ENCODE data around the gene LHFPL6.

The LHFPL6 gene

DNA sequence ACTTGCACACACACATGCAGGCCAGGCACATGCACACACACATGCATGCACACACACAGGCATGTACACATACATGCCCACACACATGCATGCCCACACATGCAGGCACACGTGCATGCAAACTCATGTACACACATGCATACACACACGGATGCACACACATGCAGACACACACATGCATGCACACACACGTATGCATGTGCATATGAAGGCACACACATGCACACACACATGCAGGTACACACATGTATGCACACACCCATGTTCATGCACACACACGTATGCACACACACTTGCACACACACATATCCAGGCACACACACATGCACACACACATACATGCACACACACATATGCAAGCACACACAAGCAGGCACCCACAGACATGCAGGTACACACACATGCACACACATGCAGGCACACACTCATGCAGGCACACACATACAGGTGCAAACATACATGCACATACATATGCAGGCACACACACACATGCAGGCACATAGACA is 278.1 kb downstream of the LHFPL6 start:
- TF ChIP-seq TEAD4 (IDR thresholded peaks at IDR 0.05) (no peak), EGR1 (IDR thresholded peaks at IDR 0.05) (no peak), TCF12 (IDR thresholded peaks at IDR 0.05; ENCODE audit: low read depth) (no peak), CEBPB (IDR thresholded peaks at IDR 0.05) (no peak), FOXM1 (IDR thresholded peaks at IDR 0.05; ENCODE audit: borderline replicate concordance, low read depth) (no peak)

DNA sequence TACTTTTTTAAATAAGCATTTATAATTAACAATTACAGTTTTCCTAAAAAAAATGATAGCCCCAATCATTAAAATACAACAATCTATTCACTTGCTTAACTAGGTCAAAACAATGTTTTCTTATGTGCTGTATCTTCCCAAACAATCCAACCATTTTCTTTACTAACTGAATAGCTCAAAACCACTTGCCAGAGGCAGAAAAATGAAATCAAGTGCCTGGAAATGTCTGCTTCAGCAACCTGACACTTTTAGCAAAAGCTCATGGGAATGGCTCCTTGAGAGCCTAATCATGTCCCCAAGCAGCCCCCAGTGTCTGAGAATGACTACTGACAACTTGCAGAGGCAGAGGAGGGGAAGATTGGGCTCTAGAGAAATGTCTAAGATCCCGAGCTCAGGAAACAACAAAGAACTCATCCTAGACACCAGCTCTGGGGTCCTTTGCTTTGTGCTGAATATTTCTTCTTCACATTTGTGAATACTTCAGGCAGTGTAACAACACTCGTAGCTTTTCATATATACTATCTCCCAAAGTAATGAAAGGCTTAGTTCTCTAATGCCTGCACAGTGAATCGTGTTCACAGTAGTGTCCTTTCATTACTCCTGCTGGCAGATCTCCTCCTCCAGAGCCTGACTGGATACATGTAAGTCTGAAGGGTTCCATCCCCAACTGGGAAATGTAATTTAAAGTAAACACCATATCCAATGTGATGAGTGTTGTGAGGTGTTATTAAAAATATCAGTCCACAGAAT is 280.0 kb downstream of the LHFPL6 start:
- no peak for TF ChIP-seq EGR1 (IDR thresholded peaks at IDR 0.05)
- no peak for TF ChIP-seq YY1 (IDR thresholded peaks at IDR 0.05; ENCODE audit: low read depth)
- TF ChIP-seq, protein P1, sequence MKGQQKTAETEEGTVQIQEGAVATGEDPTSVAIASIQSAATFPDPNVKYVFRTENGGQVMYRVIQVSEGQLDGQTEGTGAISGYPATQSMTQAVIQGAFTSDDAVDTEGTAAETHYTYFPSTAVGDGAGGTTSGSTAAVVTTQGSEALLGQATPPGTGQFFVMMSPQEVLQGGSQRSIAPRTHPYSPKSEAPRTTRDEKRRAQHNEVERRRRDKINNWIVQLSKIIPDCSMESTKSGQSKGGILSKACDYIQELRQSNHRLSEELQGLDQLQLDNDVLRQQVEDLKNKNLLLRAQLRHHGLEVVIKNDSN (IDR thresholded peaks at IDR 0.05): no peak
- TF ChIP-seq, protein P2, sequence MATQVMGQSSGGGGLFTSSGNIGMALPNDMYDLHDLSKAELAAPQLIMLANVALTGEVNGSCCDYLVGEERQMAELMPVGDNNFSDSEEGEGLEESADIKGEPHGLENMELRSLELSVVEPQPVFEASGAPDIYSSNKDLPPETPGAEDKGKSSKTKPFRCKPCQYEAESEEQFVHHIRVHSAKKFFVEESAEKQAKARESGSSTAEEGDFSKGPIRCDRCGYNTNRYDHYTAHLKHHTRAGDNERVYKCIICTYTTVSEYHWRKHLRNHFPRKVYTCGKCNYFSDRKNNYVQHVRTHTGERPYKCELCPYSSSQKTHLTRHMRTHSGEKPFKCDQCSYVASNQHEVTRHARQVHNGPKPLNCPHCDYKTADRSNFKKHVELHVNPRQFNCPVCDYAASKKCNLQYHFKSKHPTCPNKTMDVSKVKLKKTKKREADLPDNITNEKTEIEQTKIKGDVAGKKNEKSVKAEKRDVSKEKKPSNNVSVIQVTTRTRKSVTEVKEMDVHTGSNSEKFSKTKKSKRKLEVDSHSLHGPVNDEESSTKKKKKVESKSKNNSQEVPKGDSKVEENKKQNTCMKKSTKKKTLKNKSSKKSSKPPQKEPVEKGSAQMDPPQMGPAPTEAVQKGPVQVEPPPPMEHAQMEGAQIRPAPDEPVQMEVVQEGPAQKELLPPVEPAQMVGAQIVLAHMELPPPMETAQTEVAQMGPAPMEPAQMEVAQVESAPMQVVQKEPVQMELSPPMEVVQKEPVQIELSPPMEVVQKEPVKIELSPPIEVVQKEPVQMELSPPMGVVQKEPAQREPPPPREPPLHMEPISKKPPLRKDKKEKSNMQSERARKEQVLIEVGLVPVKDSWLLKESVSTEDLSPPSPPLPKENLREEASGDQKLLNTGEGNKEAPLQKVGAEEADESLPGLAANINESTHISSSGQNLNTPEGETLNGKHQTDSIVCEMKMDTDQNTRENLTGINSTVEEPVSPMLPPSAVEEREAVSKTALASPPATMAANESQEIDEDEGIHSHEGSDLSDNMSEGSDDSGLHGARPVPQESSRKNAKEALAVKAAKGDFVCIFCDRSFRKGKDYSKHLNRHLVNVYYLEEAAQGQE (IDR thresholded peaks at IDR 0.05; ENCODE audit: low read depth): no peak
- TF ChIP-seq RAD21 (IDR thresholded peaks at IDR 0.05; ENCODE audit: low read depth): no peak
- no peak for TF ChIP-seq TAF1 (IDR thresholded peaks at IDR 0.05; ENCODE audit: low read depth)
- TF ChIP-seq TEAD4 (IDR thresholded peaks at IDR 0.05): no peak
- no peak for TF ChIP-seq CEBPB (IDR thresholded peaks at IDR 0.05)
- no peak for TF ChIP-seq TCF12 (IDR thresholded peaks at IDR 0.05; ENCODE audit: low read depth)

DNA sequence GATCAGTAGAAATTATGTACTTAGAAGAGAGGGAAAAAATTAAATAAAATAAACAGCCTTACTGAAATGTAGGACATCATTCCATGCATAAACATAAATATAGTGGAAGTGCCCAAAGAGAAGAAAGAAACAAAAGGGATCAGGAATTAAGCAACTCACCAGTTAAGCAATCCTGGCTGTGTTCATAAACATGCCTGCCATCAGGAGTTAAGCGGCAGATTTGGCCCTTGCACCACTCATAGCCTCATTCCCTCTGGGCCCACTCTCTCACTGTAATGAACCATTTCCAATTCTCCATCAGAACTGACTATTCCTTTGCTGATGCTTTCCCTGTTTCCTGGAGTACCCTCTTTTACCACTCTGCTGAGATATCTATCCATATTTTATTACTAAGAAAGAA is 281.4 kb downstream of the LHFPL6 start:
- no peak for TF ChIP-seq CEBPB (IDR thresholded peaks at IDR 0.05)
- no peak for TF ChIP-seq NFIC (IDR thresholded peaks at IDR 0.05)
- TF ChIP-seq, protein P3, sequence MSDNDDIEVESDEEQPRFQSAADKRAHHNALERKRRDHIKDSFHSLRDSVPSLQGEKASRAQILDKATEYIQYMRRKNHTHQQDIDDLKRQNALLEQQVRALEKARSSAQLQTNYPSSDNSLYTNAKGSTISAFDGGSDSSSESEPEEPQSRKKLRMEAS (IDR thresholded peaks at IDR 0.05): no peak
- no peak for TF ChIP-seq EGR1 (IDR thresholded peaks at IDR 0.05)
- TF ChIP-seq TCF12 (IDR thresholded peaks at IDR 0.05; ENCODE audit: low read depth): no peak
- TF ChIP-seq, protein P1 (IDR thresholded peaks at IDR 0.05): no peak
- no peak for TF ChIP-seq ZBTB7A (IDR thresholded peaks at IDR 0.05; ENCODE audit: low read depth)
- no peak for TF ChIP-seq YY1 (IDR thresholded peaks at IDR 0.05; ENCODE audit: low read depth)

DNA sequence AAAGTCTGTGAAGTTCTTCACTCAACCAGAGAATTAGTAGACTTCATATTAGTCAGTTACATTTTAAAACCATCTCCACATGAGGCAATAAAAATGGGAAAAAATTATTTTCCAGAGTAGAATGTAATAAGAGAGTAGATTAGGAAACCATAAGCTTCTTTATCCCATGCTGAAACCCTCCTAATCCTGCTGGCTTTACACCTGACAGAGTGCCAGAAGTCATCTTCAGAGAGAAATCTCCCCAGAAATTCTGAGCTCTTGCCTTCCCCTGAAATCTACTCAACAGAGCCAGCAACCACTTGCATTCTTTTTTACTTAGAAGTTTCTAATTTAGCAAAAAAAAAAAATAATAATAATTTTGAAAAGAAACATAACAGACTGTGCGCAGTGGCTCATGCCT is 284.8 kb downstream of the LHFPL6 start:
- TF ChIP-seq EGR1 (IDR thresholded peaks at IDR 0.05) (no peak), RAD21 (IDR thresholded peaks at IDR 0.05; ENCODE audit: low read depth) (no peak), CEBPB (IDR thresholded peaks at IDR 0.05) (no peak), YY1 (IDR thresholded peaks at IDR 0.05; ENCODE audit: low read depth) (no peak), ZBTB7A (IDR thresholded peaks at IDR 0.05; ENCODE audit: low read depth) (no peak), TAF1 (IDR thresholded peaks at IDR 0.05; ENCODE audit: low read depth) (no peak)
- TF ChIP-seq, protein P1 (IDR thresholded peaks at IDR 0.05): no peak

DNA sequence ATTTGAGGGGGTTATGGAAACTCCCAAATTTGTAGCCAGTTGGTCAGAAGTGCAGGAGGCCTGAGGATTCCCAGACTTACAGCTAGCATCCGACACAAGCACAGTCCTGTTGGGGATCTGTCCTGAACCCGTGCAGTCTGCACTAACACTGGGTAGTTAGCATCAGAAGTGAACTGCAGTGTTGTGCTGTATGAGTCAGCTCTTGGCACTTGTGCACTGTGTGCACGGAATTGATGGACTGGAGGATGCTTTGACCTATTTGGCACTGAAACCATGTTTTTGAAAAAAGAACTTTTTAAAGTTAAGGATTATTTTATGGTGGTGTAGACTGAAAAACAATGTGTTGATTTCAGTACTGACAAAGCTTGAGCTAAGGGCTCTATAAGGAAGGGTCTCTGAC is 285.7 kb downstream of the LHFPL6 start:
- TF ChIP-seq NFIC (IDR thresholded peaks at IDR 0.05): no peak
- TF ChIP-seq, protein P3 (IDR thresholded peaks at IDR 0.05): no peak
- TF ChIP-seq TEAD4 (IDR thresholded peaks at IDR 0.05): no peak

DNA sequence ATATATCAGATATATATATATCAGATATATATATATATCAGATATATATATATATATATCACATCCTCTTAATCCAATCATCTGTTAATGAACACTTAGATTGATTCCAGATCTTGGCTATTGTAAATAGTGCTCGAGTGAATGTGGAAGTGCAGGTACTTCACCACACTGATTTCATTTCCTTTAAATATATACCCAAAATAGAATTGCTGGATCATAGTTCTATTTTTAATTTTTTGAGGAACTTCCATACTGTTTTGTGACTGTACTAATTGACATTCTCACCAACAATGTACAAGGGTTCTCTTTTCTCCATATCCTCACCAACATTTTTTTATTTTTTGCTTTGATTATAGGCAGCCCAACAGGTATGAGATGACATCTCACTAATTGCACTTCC is 287.2 kb downstream of the LHFPL6 start:
- TF ChIP-seq CEBPB (IDR thresholded peaks at IDR 0.05): no peak
- TF ChIP-seq, protein P1 (IDR thresholded peaks at IDR 0.05): no peak
- TF ChIP-seq RAD21 (IDR thresholded peaks at IDR 0.05; ENCODE audit: low read depth): no peak
- TF ChIP-seq, protein P3 (IDR thresholded peaks at IDR 0.05): no peak
- TF ChIP-seq ZBTB7A (IDR thresholded peaks at IDR 0.05; ENCODE audit: low read depth): no peak
- TF ChIP-seq TAF1 (IDR thresholded peaks at IDR 0.05; ENCODE audit: low read depth): no peak
- TF ChIP-seq, protein P2 (IDR thresholded peaks at IDR 0.05; ENCODE audit: low read depth): no peak
- TF ChIP-seq YY1 (IDR thresholded peaks at IDR 0.05; ENCODE audit: low read depth): no peak
- TF ChIP-seq EP300 (IDR thresholded peaks at IDR 0.05; ENCODE audit: borderline replicate concordance): no peak
- TF ChIP-seq CREB1 (IDR thresholded peaks at IDR 0.05; ENCODE audit: low read depth): no peak
- TF ChIP-seq NFIC (IDR thresholded peaks at IDR 0.05): no peak
- TF ChIP-seq TEAD4 (IDR thresholded peaks at IDR 0.05): no peak
- TF ChIP-seq TCF12 (IDR thresholded peaks at IDR 0.05; ENCODE audit: low read depth): no peak
- TF ChIP-seq EGR1 (IDR thresholded peaks at IDR 0.05): no peak
- TF ChIP-seq FOXM1 (IDR thresholded peaks at IDR 0.05; ENCODE audit: borderline replicate concordance, low read depth): no peak
